GM06990 (cell line): ENCODE measurements around the gene SERPINB13.
"Not testable (repeated sequence)": the region's sequence is repeated elsewhere in the genome, so short reads cannot be mapped to it uniquely, and the experiment has no call there.

ENCODE experiments used
- DNase-seq: peaks from one replicate; pipeline ENCODE4 v3.0.0-alpha.2; 2011; ENCODE audit not compliant: insufficient read length; ENCODE audit errors: extremely low read depth
- H3K27me3 ChIP-seq: replicated peaks from 2 replicates; pipeline ENCODE4 v1.6.0; 2011; ENCODE audit warnings: low read length; ENCODE audit not compliant: control insufficient read depth, insufficient read depth
- H3K36me3 ChIP-seq: 2 replicates; pipeline ENCODE4 v1.5.1; 2011; ENCODE audit warnings: low read length; ENCODE audit not compliant: control insufficient read depth, insufficient read depth
- H3K4me3 ChIP-seq: replicated peaks from 2 replicates; pipeline ENCODE4 v1.5.1; 2011; ENCODE audit warnings: low read depth, mild to moderate bottlenecking, control low read depth, low read length
- CTCF ChIP-seq: IDR thresholded peaks from 2 replicates; pipeline ENCODE4 v1.5.1; 2011; ENCODE audit warnings: low read length, control low read depth, mild to moderate bottlenecking, inconsistent platforms; ENCODE audit not compliant: insufficient read depth, poor library complexity, severe bottlenecking

SERPINB13 gene

GRCh38 chr18:63644142-63644541, 57.0 kb downstream of the SERPINB13 start, which contains the start of gene SERPINB4:
SERPINB4 (minus strand) TSS chr18:63644256; CDS start chr18:63643577, 679 bp downstream.
- H3K27me3 ChIP-seq, H3K4me3 ChIP-seq, H3K36me3 ChIP-seq, DNase-seq: not testable (repeated sequence)

GRCh38 chr18:63644694-63645093, 57.6 kb downstream of the SERPINB13 start:
- not testable (repeated sequence) for H3K36me3 ChIP-seq, H3K27me3 ChIP-seq, DNase-seq, H3K4me3 ChIP-seq

- Histone ChIP-seq H3K4me3 (no peak overlapping the region), H3K36me3 (no peaks in the 10 kb centered on the region), H3K27me3 (no peaks in the 10 kb centered on the region)
- DNase-seq, result no peak
- TF ChIP-seq CTCF, result no peak
Measured at GRCh38 chr18:63646936-63647335, 59.8 kb downstream of the SERPINB13 start.

GRCh38 chr18:63648241-63648640, 61.1 kb downstream of the SERPINB13 start:
- DNase-seq, result no peak
- no peaks in the 10 kb centered on the region for H3K27me3 ChIP-seq
- TF ChIP-seq CTCF, result no peak
- H3K36me3 ChIP-seq, result no peaks in the 10 kb centered on the region
- H3K4me3 ChIP-seq, result no peak overlapping the region
